ENCODE results near the gene GK2.

The GK2 gene

DNA sequence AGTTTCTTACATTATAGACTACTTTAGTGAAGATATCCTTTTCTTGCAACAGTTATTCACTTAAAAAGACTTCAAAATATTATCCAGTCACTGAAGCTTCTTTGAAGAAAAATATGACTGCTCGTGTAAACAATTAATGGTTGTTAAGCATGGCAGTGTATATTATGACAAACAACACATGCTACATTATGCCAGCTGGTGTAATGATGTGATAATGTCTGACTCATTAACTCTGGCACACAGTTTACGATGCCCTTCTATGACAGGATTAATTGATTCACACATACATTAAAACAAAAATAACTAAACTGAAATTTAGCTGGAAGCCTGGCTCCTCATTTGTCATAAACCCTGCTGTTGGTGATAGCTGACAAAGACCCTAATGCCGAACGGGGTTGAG is 22.4 kb downstream of the GK2 start:
- DNase-seq (ENCODE audit: low read depth in 3 of 3), result no peak

DNA sequence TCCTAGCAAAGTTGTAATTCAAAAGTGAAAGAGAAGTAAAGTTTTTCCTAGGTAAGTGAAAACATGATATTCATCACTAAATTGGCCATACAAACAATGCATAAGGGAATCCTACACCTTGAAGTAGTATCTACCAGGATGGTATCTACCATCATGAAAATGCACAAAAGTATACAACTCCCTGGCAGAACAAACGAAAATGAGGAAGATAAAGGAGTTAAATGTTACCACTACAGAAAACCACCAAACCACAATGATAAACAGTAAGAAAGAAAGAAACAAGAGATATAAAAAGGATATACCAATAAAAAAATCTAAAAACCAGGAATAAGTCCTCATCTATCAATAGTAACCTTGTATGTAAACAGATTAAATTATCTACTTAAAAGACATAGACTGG is 26.9 kb downstream of the GK2 start:
- DNase-seq (ENCODE audit: low read depth in 3 of 3), result no peak

DNA sequence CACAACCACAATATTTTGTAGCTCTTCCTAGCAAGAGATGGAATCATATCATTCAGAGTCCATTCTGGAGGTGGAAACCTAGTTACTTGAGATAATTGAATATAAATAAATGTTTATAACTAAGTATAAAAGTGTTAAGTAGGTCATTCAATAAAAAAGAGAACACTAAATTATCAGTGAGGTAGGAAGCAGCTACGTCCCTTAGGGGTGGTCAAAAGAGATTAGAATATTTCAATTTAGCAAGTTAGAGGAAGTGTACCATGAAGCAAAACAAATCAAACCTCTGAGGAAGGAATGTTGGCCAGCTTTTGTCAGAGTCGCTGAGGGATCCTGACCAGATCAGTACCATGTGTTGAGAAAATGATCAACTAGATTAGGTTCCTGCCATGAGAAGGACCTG is 38.0 kb downstream of the GK2 start:
- no peak for DNase-seq (ENCODE audit: low read depth in 3 of 3)

DNA sequence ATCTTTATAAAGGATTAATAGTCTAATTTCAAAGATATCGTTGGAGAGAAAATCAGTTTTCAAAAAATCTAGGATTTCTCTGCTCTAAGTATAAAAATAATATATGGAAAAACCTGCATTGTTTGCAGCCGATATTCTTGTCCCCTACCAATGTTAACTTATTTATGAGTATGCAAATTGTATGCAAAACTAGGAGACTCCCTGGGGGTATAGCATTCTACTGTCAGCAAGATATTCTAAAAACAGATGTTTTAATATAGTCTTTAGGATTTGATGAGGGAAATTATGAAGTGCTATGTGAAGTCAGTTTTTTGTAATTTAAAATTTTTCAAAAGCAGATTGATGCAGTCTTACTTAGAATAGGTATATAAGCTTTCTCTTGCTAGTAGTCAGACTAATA is 40.9 kb downstream of the GK2 start:
- no peak for DNase-seq (ENCODE audit: low read depth in 3 of 3)

DNA sequence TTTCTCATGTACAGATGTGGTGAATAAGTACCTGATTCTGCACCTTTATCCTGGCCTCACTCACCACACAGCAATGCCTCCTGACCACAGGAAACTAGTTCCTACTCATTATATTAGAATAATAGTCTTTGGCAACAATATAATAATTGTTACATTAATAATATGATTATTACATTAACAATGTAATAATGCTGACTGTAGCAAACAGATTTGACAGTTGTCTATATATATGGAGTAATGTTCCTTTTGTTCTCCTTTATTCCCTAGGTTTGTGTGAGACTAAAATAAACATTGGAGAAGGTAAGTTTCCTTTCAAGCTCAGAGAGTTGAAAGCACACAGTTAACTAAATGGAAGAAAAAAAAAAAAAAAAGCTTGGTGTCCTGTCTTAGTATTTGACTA is 41.6 kb downstream of the GK2 start:
- DNase-seq (ENCODE audit: low read depth in 3 of 3), result no peak

DNA sequence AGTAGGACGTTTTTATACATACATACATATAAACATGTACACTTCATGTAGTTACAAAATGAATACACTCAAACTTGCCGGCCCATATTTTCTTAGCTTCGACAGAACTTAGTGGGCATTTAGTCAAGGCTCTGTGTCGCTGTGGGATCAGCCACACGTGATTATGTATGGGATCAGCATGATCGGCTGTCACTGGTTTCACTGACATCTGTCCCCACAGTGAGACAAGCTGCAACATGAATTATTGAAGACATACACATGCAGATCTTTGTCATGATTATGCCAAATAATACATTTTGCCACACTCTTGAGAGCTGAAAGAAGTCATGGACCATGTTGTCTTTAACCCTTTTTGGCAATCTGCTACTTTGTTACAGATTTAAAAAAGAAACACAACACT is 44.0 kb downstream of the GK2 start:
- no peak for DNase-seq (ENCODE audit: low read depth in 3 of 3)

DNA sequence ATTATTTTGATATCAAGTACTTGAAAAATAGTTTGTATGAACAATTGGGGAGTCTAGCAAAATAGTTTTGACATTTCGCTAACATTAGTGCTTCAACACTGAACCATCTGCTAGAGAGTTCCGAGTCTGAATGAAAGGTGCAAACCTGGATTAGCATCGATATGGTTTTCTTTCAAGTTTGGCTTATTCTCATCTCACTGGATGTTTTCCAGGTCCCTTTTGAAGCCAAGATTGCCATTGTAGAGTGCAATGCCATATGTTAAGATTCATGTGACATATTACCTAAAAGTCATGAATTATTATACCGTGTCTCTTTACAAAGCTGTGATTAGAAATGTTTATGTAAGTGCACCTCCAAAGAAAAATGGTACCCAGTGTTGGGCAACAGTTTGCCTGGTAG is 45.4 kb downstream of the GK2 start:
- no peak for DNase-seq (ENCODE audit: low read depth in 3 of 3)

DNA sequence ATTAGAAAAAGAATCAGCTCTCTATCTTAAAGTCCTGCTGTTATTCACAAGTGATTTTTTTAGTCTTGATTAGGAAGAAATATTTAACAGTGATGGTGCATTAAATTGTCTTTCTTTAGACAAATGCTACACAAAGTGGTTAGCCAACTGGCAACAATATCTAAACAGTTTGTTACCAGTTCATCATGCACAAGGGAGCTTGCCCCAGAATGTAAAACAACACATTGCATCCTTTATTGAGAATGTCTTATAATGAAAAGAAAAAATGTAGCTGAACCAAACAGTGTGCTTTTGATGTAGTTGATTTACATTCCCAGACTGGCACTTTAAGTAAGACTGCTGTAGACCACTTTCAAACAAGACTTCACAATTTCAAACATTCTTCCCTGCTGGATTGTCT is 48.0 kb downstream of the GK2 start:
- DNase-seq (ENCODE audit: low read depth in 3 of 3), result no peak

DNA sequence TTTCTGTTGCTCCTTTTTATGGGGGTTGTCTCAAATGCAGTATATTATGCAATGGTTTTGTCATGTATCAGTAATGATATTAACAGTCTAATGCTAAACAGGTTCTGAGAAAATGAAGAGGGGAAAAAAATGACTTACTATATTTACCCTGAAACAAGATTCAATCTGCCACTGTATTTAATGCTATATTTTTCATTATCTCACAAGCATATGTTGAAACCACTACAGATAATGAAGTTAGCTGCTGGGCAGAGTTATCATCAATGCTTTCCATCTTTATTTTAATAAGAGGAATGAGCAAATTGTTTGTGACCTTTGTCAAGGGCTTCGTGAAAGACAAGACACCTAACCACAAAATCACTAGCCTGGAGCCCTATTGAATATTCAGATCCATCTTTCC is 49.6 kb downstream of the GK2 start:
- no peak for DNase-seq (ENCODE audit: low read depth in 3 of 3)

DNA sequence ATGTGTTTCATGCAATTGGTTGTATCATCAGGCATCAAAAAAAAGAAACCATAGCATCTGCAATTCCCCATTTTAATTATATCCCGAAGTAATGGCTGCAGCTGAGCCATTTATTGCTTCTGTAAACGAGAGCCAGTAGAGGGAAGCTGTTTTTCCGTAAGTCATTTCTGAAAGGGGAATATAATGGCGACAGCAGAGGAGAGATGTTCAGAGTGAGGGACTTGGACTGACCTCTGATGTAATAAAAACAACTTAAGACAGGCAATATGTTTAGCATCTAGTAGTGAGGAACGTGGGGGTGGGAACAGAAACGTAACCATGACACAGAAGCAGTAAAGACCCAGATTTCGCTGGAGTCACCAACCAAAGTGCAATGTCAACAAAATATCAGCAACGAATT is 50.7 kb downstream of the GK2 start:
- no peak for DNase-seq (ENCODE audit: low read depth in 3 of 3)
